K562 (cell line): ENCODE data around the gene CFAP107. TPM values are rescaled to one million over a fixed set of nuclear protein-coding genes. Genes with fewer than 3 reads are reported as not detected.

Experiments used
- ATAC-seq: fragments of 200-7000 bp; cut with Tn5 transposase; 3 replicates; pipeline ENCODE4 v1.9.1; 2020; ENCODE audit warnings: moderate library complexity
- BruUV-seq: library from RNA; stranded (reverse); fragments of 400-500 nt; replicated peaks from 2 replicates; lab custom pipeline; 2021; lab: Mats Ljungman, UMichigan
- CTCF ChIA-PET: fragments of 300-600 bp; formaldehyde crosslinking; extraction: SDS; loops from one replicate; lab custom pipeline; 2021; ENCODE audit warnings: low intra/inter-chr PET ratio; lab: Yijun Ruan, JAX
- POLR2A ChIA-PET: fragments of 300-600, 350-650 bp; sonication (Branson Sonifier 250); formaldehyde crosslinking; extraction: SDS; loops from one replicate; lab custom pipeline; 2021; ENCODE audit warnings: antibody characterized with exemption, inconsistent platforms; lab: Yijun Ruan, JAX
- DNase-seq, 4 experiments: peaks; one replicate each; pipeline versions ENCODE4 v3.0.0 to v3.0.0-alpha.2; 2011 to 2018; ENCODE audit warnings: low spot score in 3 of 4, mixed read lengths in 3 of 4; ENCODE audit errors: extremely low read depth in 1 of 4
- FAIRE-seq: peaks from 2 replicates; lab custom pipeline; 2011; peaks lifted over from hg19 to GRCh38; lab: Jason Lieb, UNC
- H2AFZ ChIP-seq: 2 replicates; pipeline ENCODE4 v1.6.0; 2011; ENCODE audit warnings: low read depth, low read length, control low read depth, inconsistent platforms
- H3K27ac ChIP-seq: fragments of 200-600 bp; 3 replicates; pipeline ENCODE4 v1.8.0; 2011; ENCODE audit warnings: low read depth, mild to moderate bottlenecking, control low read depth, inconsistent platforms, low read length, moderate library complexity, mixed read lengths; ENCODE audit errors: extremely low read depth
- H3K27me3 ChIP-seq, 2 experiments: fragments of 300-600 bp in 1 of 2; 2 replicates in 1 of 2; 3 replicates in 1 of 2; pipeline versions ENCODE4 v1.6.0 to v1.8.0; 2011; ENCODE audit warnings: inconsistent platforms in 2 of 2, low read length in 2 of 2, mild to moderate bottlenecking in 1 of 2, mixed read lengths in 1 of 2, moderate library complexity in 1 of 2; ENCODE audit not compliant: control insufficient read depth in 2 of 2, insufficient read depth in 2 of 2
- H3K36me3 ChIP-seq: fragments of 300-600 bp; 3 replicates; pipeline ENCODE4 v1.8.0; 2011; ENCODE audit warnings: mild to moderate bottlenecking, low read length, inconsistent platforms; ENCODE audit not compliant: control insufficient read depth, insufficient read depth
- H3K4me1 ChIP-seq, 2 experiments: fragments of 200-600 bp in 1 of 2; replicated peaks in 1 of 2; 2 replicates in 1 of 2; 3 replicates in 1 of 2; pipeline versions ENCODE4 v1.5.1 to v1.8.0; 2011; ENCODE audit warnings: inconsistent platforms in 2 of 2, low read length in 2 of 2, mild to moderate bottlenecking in 1 of 2, mixed read lengths in 1 of 2, moderate library complexity in 1 of 2; ENCODE audit not compliant: control insufficient read depth in 2 of 2, insufficient read depth in 2 of 2
- H3K4me2 ChIP-seq: 2 replicates; pipeline ENCODE4 v1.6.1; 2011; ENCODE audit warnings: low read length, control low read depth, inconsistent platforms, mixed read lengths; ENCODE audit not compliant: insufficient read depth
- H3K4me3 ChIP-seq: fragments of 200-600 bp; sonication (generic), shearing (Covaris generic); 2 replicates; pipeline ENCODE4 v1.5.1; 2016; ENCODE audit warnings: control low read depth, inconsistent platforms
- H3K79me2 ChIP-seq: fragments of 200-600 bp; 3 replicates; pipeline ENCODE4 v1.8.0; 2011; ENCODE audit warnings: low read length, inconsistent platforms; ENCODE audit not compliant: control insufficient read depth, insufficient read depth
- H3K9ac ChIP-seq, 2 experiments: 2 replicates each; pipeline versions ENCODE4 v1.6.0 to v1.6.1; 2011; ENCODE audit warnings: low read depth in 2 of 2, low read length in 2 of 2, control low read depth in 1 of 2, inconsistent platforms in 1 of 2, mild to moderate bottlenecking in 1 of 2, mixed read lengths in 1 of 2; ENCODE audit not compliant: insufficient read depth in 1 of 2
- H3K9me1 ChIP-seq: one replicate; pipeline ENCODE4 v1.6.0; 2011; ENCODE audit warnings: inconsistent platforms, mild to moderate bottlenecking, low read length, moderate library complexity; ENCODE audit not compliant: control insufficient read depth, insufficient read depth
- H3K9me3 ChIP-seq: replicated peaks from 2 replicates; pipeline ENCODE4 v1.5.1; 2011; ENCODE audit warnings: low read depth, low read length, inconsistent platforms; ENCODE audit not compliant: control insufficient read depth, insufficient read depth
- H4K20me1 ChIP-seq: replicated peaks from 2 replicates; pipeline ENCODE4 v1.6.1; 2011; ENCODE audit warnings: low read length, inconsistent platforms, mixed read lengths; ENCODE audit not compliant: control insufficient read depth, insufficient read depth
- BACH1 ChIP-seq: fragments of 200-800 bp; sonication (Bioruptor generic); IDR thresholded peaks from 2 replicates; pipeline ENCODE4 v1.6.1; 2016; ENCODE audit warnings: missing genetic modification characterization, missing compliant biosample characterization
- EZH2 ChIP-seq: IDR thresholded peaks from 2 replicates; pipeline ENCODE4 v1.6.1; 2012; ENCODE audit warnings: low read depth, mild to moderate bottlenecking, inconsistent platforms, low read length, borderline replicate concordance
- FOSL1 ChIP-seq: fragments of 200-800 bp; sonication (Bioruptor generic); conservative IDR thresholded peaks from 2 replicates; pipeline ENCODE4 v1.6.1; 2016; ENCODE audit warnings: missing genetic modification characterization, missing compliant biosample characterization
- MAFF ChIP-seq: IDR thresholded peaks from 2 replicates; pipeline ENCODE4 v1.6.1; 2012; ENCODE audit warnings: low read length, improper control_type of control experiment
- ZBTB1 ChIP-seq: sonication (generic); formaldehyde crosslinking; IDR thresholded peaks from 2 replicates; pipeline ENCODE4 v1.8.1; 2023; ENCODE audit warnings: missing genetic modification reagents, low read depth, mild to moderate bottlenecking, borderline replicate concordance
- ZNF184 ChIP-seq: sonication (generic); formaldehyde crosslinking; IDR thresholded peaks from 2 replicates; pipeline ENCODE4 v1.5.0; 2020; ENCODE audit warnings: missing genetic modification reagents
- ZNF695 ChIP-seq: fragments of 450-650 bp; formaldehyde crosslinking; IDR thresholded peaks from 2 replicates; pipeline ENCODE4 v1.4.0; 2020; ENCODE audit warnings: mild to moderate bottlenecking, moderate library complexity
- ZNF77 ChIP-seq: fragments of 250-450 bp; sonication (Bioruptor Pico); IDR thresholded peaks from 2 replicates; pipeline ENCODE4 v1.5.0; 2020
- whole genome bisulfite sequencing: fragments of 100-300 bp; shearing (Covaris generic); methylation state at CpG from one replicate; pipeline ENCODE4 v1.1.6; 2016; ENCODE audit warnings: low coverage, mixed read lengths; ENCODE audit not compliant: insufficient coverage; ENCODE audit errors: missing lambda C conversion rate; 5-methylcytosine and 5-hydroxymethylcytosine counted together
- in situ Hi-C: fragments of 300-500 bp; cut with MboI; formaldehyde crosslinking; loops from 4 replicates; pipeline ENCODE4 v1.15.0; 2018; ENCODE audit warnings: inconsistent platforms, mixed read lengths
- intact Hi-C: fragments of 100-400 bp; cut with micrococcal nuclease; formaldehyde crosslinking; loops from 2 replicates; pipeline ENCODE4 v1.14.2; 2022
- polyA plus RNA-seq, 8 experiments: library from polyadenylated mRNA; depleted of rRNA in 4 of 8; stranded (reverse) in 5 of 8; unstranded in 3 of 8; fragments of >200 nt; fragmentation: Nextera tagmentation in 2 of 8; fragmentation: Illumina TruSeq in 1 of 8; extraction: Ambion mirVana in 2 of 8; extraction: Trizol in 1 of 8; gene quantifications; 2 replicates each; pipeline versions ENCODE4 v1.2.1 to v1.2.3, GENCODE V29; 2011 to 2014; ENCODE audit warnings: inconsistent platforms in 1 of 8, missing spikeins in 1 of 8
- total RNA-seq, 7 experiments: library from RNA; depleted of rRNA in 6 of 7; stranded (reverse); fragments of >200 nt in 6 of 7; fragmentation: Illumina TruSeq in 2 of 7; extraction: Trizol in 2 of 7; gene quantifications; 2 replicates each; pipeline versions ENCODE4 v1.2.1 to v1.2.3, GENCODE V29; 2011 to 2021; ENCODE audit warnings: low replicate concordance in 1 of 7
- TF ChIP-seq, protein P1 (sequence below): sonication (generic); formaldehyde crosslinking; IDR thresholded peaks from 2 replicates; pipeline ENCODE4 v1.9.0; 2022; ENCODE audit warnings: mild to moderate bottlenecking, missing genetic modification reagents
- TF ChIP-seq, protein P2 (sequence below): fragments of 450-650 bp; formaldehyde crosslinking; IDR thresholded peaks from 2 replicates; pipeline ENCODE4 v1.4.0; 2022; ENCODE audit warnings: missing genetic modification characterization
- TF ChIP-seq, protein P3 (sequence below): fragments of 450-650 bp; IDR thresholded peaks from 2 replicates; pipeline ENCODE4 v1.6.1; 2016; ENCODE audit warnings: mild to moderate bottlenecking
- TF ChIP-seq, protein P4 (sequence below): fragments of 450-650 bp; formaldehyde crosslinking; IDR thresholded peaks from 2 replicates; pipeline ENCODE4 v1.4.0; 2022; ENCODE audit warnings: mild to moderate bottlenecking, moderate library complexity

CFAP107 gene
- total and polyA plus RNA-seq, 9 of the 15 experiments (the other 6 are each of a cell fraction or from before 2014, with no cell fraction given) = 0.03 to 0.08 TPM; not detected in 7

DNA sequence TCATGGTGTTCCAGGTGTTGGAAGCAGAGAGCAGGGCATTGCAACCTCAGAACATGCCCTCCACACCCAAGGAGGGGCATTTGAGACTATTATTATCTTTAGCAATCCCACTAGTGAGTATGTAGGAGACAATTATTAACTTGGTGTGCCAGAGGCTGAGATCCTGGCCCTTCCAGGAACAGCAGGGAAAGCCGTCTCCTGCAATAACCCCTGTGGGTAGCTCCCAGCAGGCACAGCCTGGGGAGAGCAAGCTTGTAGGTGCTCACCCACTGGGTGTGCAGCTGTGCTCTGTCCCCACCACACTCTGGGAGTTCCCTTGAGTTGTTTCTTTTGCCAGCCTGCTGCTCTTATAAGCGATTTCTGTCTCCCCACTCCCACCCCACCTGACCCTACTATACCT, 10.3 kb downstream of the CFAP107 start:
- 3% methylated on average over 2 of the region's 2 CpGs for WGBS
- H3K36me3 ChIP-seq = no peaks in the 10 kb centered on the region
- no TSS peak for BruUV-seq

More for the DNA sequence above, 10.3 kb downstream of the CFAP107 start:
- Histone ChIP-seq H3K27ac (no peak overlapping the region), H3K27me3 (peaks cover 13 to 38% of the 10 kb centered on the region in 2 experiments; a peak in 4 of 5 replicates), H3K9me3 (no peaks in the 10 kb centered on the region), H2AFZ (no peak overlapping the region), H3K9ac (no peak overlapping the region), H3K4me3 (no peak overlapping the region), H3K4me2 (no peak overlapping the region), H3K4me1 (no peaks in the 10 kb centered on the region; a peak in 1 of 5 replicates), H3K79me2 (no peaks in the 10 kb centered on the region), H3K9me1 (no peaks in the 10 kb centered on the region), H4K20me1 (no peaks in the 10 kb centered on the region)
- DNase-seq = no peak
- in situ Hi-C loops (no loop called here), intact Hi-C loops (no loop called here)
- no peak for FAIRE-seq
- TF ChIP-seq FOSL1 (tag) (no peak), MAFF (no peak), ZBTB1 (CRISPR knock-in tag) (no peak), ZNF184 (no peak), EZH2 (no peak), ZNF77 (CRISPR knock-in tag) (no peak), BACH1 (tag) (no peak), ZNF695 (no peak)
- TF ChIP-seq, protein P1, sequence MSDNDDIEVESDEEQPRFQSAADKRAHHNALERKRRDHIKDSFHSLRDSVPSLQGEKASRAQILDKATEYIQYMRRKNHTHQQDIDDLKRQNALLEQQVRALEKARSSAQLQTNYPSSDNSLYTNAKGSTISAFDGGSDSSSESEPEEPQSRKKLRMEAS = no peak
- TF ChIP-seq, protein P2, sequence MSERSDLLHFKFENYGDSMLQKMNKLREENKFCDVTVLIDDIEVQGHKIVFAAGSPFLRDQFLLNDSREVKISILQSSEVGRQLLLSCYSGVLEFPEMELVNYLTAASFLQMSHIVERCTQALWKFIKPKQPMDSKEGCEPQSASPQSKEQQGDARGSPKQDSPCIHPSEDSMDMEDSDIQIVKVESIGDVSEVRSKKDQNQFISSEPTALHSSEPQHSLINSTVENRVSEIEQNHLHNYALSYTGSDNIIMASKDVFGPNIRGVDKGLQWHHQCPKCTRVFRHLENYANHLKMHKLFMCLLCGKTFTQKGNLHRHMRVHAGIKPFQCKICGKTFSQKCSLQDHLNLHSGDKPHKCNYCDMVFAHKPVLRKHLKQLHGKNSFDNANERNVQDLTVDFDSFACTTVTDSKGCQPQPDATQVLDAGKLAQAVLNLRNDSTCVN = no peak
- TF ChIP-seq, protein P3, sequence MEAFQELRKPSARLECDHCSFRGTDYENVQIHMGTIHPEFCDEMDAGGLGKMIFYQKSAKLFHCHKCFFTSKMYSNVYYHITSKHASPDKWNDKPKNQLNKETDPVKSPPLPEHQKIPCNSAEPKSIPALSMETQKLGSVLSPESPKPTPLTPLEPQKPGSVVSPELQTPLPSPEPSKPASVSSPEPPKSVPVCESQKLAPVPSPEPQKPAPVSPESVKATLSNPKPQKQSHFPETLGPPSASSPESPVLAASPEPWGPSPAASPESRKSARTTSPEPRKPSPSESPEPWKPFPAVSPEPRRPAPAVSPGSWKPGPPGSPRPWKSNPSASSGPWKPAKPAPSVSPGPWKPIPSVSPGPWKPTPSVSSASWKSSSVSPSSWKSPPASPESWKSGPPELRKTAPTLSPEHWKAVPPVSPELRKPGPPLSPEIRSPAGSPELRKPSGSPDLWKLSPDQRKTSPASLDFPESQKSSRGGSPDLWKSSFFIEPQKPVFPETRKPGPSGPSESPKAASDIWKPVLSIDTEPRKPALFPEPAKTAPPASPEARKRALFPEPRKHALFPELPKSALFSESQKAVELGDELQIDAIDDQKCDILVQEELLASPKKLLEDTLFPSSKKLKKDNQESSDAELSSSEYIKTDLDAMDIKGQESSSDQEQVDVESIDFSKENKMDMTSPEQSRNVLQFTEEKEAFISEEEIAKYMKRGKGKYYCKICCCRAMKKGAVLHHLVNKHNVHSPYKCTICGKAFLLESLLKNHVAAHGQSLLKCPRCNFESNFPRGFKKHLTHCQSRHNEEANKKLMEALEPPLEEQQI = no peak
- TF ChIP-seq, protein P4, sequence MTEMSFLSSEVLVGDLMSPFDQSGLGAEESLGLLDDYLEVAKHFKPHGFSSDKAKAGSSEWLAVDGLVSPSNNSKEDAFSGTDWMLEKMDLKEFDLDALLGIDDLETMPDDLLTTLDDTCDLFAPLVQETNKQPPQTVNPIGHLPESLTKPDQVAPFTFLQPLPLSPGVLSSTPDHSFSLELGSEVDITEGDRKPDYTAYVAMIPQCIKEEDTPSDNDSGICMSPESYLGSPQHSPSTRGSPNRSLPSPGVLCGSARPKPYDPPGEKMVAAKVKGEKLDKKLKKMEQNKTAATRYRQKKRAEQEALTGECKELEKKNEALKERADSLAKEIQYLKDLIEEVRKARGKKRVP = no peak
- ATAC-seq = no peak
- POLR2A ChIA-PET = interaction anchor here (0.9 to 1.4 kb wide), 3 partner anchors 10 to 44 kb away, joined by 3 to 7 read pairs (median 3); partner anchors contain the start of gene CFAP107
- CTCF ChIA-PET = no interaction called here
